Left renal pelvis (tissue), 4 donors: ENCODE data around the gene SULT2B1. TPM values are rescaled to one million over a fixed set of nuclear protein-coding genes. Genes with fewer than 3 reads are reported as not detected.
A peak's percentile ranks its signal among the peaks of the same experiment; 100 is the strongest.
"Not testable (repeated sequence)": the region's sequence is repeated elsewhere in the genome, so short reads cannot be mapped to it uniquely, and the experiment has no call there.

Experiments
- DNase-seq, 4 donors: peaks; one replicate each; pipeline ENCODE4 v3.0.0-alpha.2; 2013; ENCODE audit warnings: low read depth in 4 of 4, low spot score in 3 of 4
- polyA plus RNA-seq, 4 donors: library from polyadenylated mRNA; unstranded; fragments of 120-200 nt; gene quantifications; one replicate each; pipeline ENCODE4 v1.2.1, GENCODE V29; 2013; ENCODE audit not compliant: insufficient read length in 4 of 4

The SULT2B1 gene
- polyA plus RNA-seq, 4 donors: 0.10 to 0.60 (median 0.39) TPM

GRCh38 chr19:48556163-48556562 is 4.2 kb downstream of the SULT2B1 start:
- DNase-seq: no peak

DNA sequence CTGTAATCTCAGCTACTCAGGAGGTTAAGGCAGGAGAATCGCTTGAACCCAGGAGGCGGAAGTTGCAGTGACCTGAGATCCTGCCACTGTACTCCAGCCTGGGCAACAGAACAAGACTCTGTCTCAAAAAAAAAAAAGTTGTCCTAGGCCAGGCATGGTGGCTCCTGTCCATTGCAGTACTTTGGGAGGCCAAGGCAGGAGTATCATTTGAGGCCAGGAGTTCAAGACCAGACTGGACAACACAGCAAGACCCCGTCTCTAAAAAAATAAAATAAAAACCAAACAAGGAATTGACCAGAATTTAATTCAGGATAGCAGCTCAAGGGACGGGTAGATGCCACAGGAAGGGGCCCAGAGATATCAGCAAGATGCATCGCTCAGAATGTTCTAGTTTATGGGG is 4.9 kb downstream of the SULT2B1 start:
- no peak for DNase-seq

- no peak for DNase-seq
Measured at GRCh38 chr19:48558018-48558684, 6.2 kb downstream of the SULT2B1 start.

DNA sequence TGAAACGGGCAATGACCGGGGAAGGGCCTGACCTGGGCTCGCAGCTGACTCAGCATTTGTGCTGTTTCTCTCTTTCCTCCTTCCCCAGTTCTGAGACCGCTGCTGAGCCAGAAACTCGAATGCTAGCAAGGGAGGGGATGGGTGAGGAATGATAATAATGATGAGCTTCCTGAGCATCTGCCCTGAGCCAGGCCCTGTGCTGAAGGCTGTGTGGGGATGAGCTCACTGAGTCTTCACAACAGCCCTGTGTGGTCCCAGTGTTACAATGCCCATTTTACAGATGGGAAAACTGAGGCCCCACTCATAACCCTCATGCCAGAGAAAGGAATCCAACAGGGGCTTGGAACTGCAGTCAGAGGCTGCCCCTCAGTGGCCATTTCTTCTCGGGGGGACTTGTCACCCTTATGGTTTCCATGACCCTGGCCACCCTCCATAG is 8.1 kb downstream of the SULT2B1 start:
- DNase-seq: no peak

- no peak for DNase-seq
Measured at GRCh38 chr19:48561412-48561811, 9.4 kb downstream of the SULT2B1 start.

DNA sequence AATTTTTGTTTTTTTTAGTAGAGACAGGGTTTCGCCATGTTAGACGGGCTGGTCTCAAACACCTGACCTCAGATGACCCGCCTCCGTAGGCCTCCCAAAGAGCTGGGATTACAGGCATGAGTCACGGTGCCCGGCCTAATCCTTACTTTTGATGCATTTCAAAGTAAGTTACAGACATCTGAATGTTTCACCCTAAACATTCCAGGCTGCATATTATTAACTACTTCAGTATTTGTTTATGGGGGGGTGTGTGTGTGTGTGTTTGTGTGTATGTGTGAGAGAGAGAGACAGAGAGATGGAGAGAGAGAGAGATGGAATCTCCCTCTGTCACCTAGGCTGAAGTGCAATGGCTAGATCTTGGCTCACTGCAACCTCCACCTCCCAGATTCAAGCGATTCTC is 13.1 kb downstream of the SULT2B1 start:
- no peak for DNase-seq

DNA sequence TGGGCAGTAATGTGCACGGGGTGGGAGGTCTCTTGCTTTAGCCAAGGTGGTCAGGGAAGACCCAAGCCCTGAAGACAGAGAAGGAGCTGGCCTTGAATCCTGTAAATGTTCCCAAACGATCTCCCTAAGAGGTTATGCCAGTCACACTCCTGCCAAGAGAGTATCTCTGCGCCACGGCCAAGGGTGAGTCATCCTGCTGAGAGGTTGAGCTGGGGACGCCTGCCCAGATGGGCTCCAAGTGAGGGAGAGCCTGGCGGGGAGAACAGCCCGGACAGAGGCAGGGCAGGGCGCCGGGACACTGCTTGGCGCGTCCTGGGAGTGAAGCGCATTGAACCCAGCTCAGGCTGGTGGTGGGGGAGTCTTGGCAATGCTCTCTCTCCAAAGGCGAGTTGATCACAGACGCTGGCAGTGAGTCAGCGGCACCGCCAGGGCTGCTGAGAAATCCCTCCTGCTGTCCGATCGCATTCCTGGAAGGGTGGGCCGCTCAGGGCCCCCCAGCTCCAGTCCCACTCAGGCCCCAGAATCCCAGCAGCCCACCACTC is 16.4 kb downstream of the SULT2B1 start:
- DNase-seq: no peak

- no peak for DNase-seq
Measured at GRCh38 chr19:48569814-48570213, 17.8 kb downstream of the SULT2B1 start.

DNA sequence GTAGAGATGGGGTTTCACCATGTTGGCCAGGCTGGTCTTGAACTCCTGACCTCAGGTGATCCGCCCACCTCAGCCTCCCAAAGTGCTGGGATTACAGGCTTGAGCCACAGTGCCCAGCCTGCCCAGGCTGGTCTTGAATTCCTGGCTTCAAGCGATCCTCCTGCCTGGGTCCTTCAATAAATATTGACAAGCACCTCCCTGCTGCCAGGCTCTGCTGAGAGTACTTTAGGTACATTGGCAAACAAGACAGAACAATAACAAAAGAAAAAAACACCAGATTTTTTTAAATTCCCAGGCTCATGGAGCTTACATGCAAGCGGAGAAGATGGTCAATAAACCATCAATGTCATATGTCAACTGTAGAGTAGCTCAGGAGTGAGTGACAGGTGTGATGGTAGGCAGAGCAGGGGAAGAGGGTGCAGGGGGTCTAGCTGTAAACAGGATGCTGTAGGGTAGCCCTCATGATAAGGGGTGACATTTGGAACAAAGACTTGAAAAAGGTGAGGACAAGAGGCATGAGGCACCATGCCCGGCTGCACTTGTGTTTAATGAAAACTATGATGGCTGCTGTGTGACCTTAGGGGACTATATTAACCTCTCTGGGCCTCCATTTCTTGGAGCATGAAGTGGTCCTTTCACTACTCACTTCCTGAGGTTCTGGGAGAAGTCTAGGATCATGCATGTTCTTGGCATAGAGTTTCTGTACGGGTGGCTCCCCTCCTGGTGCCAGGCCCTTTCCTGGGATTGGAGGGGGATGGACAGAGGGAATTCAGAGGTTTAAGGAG is 19.6 kb downstream of the SULT2B1 start:
- no peak for DNase-seq

DNA sequence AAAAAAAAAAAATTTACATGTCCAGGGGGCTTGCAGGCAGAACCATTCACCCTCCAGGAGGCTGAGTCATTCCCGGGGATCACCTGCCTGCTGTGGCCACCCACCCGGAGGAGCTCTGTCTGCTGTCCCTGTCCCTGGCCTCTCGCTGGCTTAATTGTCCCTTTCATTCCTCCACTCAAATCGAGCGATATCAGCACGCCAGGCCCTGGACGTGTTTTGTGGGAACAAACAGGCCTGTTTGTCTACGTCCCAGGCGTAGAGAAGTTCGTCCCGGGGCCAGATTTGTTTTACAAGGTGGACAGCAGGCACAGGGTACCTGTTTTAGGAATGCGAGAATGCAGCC is 21.2 kb downstream of the SULT2B1 start:
- DNase-seq: no peak

- DNase-seq: no peak
Measured at GRCh38 chr19:48575931-48576622, 24.1 kb downstream of the SULT2B1 start.

DNA sequence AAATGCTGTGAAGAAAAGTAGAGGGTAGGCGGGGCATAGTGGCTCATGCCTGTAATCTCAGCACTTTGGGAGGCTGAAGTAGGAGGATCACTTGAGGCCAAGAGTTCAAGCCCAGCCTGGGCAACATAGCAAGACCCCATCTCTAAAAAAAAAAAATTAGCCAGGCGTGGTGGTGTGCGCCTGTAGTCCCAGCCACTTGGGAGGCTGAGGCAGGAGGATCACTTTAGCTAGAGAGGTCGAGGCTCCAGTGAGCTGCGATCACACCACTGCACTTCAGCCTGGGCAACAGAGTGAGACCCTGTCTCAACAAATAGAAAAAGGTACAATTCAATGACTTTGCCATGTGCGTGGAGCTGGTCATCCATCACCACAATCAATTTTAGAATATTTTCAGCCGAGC is 25.9 kb downstream of the SULT2B1 start:
- not testable (repeated sequence) for DNase-seq

GRCh38 chr19:48578891-48579290 is 26.9 kb downstream of the SULT2B1 start:
- no peak for DNase-seq

DNA sequence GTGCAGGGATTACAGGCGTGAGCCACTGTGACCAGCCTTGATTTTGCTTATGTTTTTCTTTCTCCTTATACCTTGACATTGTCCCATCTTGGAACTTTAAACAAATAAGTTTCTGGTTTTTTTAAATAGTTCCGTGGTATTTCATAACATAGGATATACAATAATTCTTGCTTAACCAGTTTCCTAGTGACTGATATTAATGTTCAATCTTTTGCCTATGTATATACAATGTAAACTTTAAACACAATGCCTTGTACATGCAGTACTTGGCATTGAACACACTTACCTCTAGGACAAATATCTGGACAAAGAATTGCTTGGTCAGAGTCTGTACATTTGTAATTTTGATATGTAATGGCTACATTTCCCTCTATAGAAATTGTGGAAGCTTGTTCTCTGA is 30.2 kb downstream of the SULT2B1 start:
- DNase-seq: no peak

GRCh38 chr19:48587387-48587786 is 35.4 kb downstream of the SULT2B1 start:
- DNase-seq: no peak

- DNase-seq: peak; percentile 61 to 73 (median 67)
Measured at GRCh38 chr19:48588670-48589401, 36.9 kb downstream of the SULT2B1 start.

DNA sequence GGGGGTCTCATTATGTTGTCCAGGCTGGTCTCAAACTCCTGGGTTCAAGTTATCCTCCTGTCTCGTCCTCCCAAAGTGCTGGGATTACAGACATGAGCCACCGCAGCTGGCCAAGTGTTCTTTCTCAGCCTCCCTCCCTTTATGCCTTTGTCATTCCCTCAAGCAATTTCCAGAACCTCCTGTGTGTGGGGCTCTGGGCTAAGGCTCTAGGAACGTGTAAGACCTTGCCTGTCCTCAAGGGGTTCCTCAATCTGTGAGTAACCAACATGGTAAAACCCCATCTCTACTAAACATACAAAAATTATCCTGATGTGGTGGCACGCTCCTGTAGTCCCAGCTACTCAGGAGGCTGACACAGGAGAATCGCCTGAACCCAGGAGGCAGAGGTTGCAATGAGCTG is 39.0 kb downstream of the SULT2B1 start:
- DNase-seq: no peak

GRCh38 chr19:48595171-48595570 is 43.2 kb downstream of the SULT2B1 start:
- no peak for DNase-seq

GRCh38 chr19:48595833-48596232 is 43.9 kb downstream of the SULT2B1 start:
- no peak for DNase-seq

GRCh38 chr19:48596237-48596636 is 44.3 kb downstream of the SULT2B1 start:
- DNase-seq: no peak
